Measurements from ENCODE around the gene SATB2.

Gene SATB2

GRCh38 chr2:199317646-199318045 lies 140.1 kb downstream of the SATB2 start:
- no peak for DNase-seq

DNA sequence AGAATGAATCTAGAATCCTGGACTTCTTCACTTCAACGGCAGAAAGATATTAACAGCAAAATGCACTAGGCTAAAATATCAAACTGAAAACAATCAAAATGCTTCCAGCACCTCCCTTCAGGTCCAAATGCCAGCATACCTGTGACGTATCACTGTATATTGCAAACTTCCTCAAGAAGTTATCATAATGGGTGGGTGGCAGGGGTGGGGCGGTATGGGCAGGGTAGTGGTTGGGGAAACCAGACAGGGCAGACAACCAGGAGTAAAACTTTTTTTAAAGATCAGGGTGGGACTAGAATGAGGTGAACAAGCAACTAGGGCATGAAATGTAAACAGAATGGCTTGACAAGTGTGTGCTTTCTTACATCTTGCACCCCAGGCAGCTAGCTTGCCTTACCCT lies 140.9 kb downstream of the SATB2 start:
- no peak for DNase-seq

- no peak for DNase-seq
Measured at GRCh38 chr2:199315299-199316179, 142.2 kb downstream of the SATB2 start.

DNA sequence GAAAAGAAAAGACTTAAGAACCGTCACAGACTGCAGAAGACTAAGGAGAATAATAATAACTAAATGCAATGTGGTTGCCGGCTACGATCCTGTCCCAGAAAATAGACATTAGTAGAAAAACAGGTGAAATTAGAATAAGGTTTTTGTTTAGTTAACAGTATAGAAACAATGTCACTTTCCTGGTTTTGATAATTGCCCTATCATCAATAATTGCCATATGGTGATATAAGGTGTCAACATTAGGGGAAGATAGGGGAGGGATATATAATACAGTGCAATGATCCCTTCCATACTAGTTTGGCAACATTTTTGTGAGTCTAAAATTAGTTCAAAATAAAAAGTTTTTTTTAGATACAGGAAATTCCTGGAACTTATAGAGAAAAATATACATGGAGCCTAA lies 144.8 kb downstream of the SATB2 start:
- DNase-seq = no peak

DNA sequence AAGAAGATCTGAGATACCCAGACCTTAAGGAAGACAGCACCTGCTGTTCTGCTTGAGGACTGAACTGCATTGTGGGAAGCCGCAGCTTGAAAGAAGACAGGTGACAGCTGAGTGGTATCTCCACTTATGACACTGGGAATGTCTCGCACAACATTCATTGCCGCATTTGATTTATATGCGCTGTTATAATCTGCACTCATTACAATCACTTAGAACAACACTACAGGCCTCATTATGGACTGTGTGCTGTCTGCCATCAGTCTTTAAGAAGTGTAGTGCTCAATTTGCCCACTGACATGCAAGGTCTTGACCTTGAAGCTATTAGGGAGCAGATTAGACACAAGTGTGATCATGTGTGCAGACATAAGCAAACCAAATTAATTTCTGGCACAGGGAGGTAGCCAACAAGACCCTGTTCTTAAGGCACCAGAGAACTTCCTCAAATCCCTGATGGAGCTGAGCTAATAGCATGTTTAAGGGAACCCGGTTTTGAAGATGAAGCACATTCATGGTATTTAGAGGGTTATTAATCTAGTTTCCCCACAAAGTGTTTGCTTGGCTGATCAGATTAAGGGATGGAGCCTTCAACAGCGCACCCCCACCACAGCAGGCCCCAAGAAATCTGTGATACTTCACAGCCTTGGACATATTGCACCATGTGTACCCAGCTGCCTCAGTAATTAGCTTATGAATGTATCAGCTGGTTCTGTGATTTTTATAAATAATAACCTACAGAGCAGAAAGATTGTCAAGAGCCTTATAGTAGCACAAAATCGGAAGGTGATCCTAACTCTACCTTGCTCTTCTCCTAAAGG lies 146.8 kb downstream of the SATB2 start:
- no peak for DNase-seq

DNA sequence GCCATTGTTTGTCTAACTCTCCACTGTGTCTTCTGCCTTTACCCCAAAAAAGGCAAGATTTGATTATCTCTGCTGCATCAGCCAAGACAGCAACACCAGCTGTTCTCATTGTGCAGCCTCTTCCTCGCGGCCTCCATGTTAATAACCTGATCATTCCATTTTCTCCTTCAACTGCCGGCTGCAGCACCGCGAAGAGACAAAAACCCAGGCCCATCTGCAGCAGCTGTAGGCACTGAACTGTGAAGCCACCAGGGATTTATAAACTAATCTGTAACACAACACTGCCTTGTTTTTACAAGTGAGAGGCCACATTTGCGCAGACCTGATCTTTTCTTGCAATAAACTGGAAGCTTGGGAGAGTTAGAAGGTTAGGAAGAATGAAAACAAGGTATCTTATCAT lies 147.8 kb downstream of the SATB2 start:
- no peak for DNase-seq

DNA sequence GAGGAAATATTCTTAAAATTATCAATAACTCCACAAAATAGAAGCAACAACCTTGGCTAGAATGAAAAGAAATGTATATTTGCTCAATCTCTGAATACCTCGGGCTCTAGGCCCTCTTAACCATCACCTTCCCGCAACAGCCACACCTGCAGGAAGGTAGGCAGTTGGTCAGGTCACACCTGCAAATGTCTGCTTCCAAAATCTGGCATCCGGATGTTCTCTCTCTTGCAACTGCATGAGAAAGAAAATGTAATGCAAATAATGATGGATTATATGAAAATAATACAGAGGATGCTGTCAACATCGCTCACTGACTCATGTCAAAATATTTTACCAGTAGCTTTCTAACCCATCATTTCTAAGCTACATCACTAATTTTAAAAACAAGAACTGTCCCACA lies 148.3 kb downstream of the SATB2 start:
- DNase-seq = no peak

GRCh38 chr2:199308567-199308966 lies 149.2 kb downstream of the SATB2 start:
- DNase-seq = no peak

- no peak for DNase-seq
Measured at GRCh38 chr2:199307461-199307860, 150.3 kb downstream of the SATB2 start.

DNA sequence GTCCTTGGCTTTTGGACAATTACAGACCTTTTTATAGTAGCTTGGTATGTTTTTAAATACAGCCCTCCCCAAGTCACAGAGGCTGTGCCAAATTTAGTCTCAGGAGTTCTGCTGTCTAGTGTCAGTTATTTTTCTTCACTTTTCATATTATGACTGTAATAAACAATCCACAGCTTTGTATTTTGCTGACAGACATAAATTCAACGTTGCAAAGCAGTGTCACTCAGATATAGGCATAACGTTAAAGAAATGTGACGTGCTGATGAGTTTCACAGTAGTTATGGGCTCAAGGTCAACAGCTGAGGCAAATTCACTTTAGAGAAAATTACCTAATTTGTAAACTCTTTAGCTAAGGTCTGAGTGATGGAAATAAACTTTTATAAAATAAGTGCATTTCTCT lies 151.6 kb downstream of the SATB2 start:
- no peak for DNase-seq

- DNase-seq = no peak
Measured at GRCh38 chr2:199303728-199304177, 154.0 kb downstream of the SATB2 start.

- DNase-seq = no peak
Measured at GRCh38 chr2:199302851-199303250, 154.9 kb downstream of the SATB2 start.

DNA sequence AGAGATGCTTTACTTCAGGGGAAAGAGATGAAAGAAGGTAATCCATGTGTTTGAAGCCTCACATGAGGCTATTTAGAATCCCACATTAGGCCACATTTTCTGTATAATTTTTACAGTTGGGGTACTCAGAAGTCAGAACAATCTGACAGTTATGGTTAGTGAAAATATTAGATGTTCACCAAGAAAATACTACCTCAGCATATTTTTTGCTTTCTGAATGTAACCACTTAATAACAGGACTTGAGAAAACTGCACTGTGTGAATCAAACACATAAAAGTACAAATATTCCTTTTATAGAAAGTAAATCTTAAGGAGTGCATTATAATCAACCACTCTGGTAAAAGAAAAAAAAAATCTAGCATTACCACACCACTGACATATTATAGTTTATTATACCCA lies 169.3 kb downstream of the SATB2 start:
- no peak for DNase-seq

GRCh38 chr2:199282309-199282708 lies 175.4 kb downstream of the SATB2 start:
- DNase-seq = no peak

GRCh38 chr2:199279146-199279545 lies 178.6 kb downstream of the SATB2 start:
- no peak for DNase-seq

- no peak for DNase-seq
Measured at GRCh38 chr2:199278099-199278498, 179.6 kb downstream of the SATB2 start.

DNA sequence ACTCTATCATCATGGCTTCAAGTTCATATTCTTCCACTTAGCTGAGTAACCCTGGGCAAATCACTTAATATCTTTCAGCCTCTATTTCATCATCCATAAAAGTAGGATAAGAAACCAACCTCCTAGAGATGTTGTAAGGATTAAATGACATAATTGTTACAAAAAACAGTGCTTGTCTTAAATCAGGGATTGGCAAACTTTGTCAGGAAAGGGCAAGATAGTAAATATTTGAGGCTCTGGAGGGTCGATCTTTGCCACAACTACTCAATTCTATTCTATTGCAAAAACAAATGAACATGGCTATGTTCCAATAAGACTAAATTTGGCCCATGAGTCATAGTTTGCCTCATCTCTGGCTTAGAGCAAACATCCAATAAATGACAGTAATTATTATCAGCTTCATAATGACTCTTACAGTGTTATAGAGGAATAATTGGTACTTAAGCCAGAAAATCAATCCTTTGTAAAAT lies 184.7 kb downstream of the SATB2 start:
- DNase-seq = no peak

- DNase-seq = no peak
Measured at GRCh38 chr2:199261936-199262335, 195.8 kb downstream of the SATB2 start.

DNA sequence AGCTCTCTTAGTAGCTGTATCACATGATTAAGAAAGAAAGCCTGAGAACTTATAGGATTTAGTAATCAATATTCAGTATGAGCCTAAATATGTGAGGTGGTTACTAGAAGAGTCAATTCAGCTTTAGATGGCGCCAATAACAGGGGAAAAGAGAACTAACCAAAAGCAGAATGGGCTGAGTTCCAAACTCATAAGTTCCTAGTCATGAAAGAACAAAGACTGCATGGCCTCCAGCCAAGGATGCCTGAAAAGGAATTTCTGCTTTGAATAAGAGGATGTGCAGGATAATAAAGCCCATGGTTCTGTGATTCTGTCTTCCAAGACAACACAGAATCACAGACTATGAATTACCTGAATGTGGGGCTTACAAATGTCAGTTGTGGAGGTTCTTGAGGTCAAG lies 196.5 kb downstream of the SATB2 start:
- no peak for DNase-seq

GRCh38 chr2:199259671-199260070 lies 198.1 kb downstream of the SATB2 start:
- no peak for DNase-seq

- DNase-seq = no peak
Measured at GRCh38 chr2:199258291-199258690, 199.4 kb downstream of the SATB2 start.

DNA sequence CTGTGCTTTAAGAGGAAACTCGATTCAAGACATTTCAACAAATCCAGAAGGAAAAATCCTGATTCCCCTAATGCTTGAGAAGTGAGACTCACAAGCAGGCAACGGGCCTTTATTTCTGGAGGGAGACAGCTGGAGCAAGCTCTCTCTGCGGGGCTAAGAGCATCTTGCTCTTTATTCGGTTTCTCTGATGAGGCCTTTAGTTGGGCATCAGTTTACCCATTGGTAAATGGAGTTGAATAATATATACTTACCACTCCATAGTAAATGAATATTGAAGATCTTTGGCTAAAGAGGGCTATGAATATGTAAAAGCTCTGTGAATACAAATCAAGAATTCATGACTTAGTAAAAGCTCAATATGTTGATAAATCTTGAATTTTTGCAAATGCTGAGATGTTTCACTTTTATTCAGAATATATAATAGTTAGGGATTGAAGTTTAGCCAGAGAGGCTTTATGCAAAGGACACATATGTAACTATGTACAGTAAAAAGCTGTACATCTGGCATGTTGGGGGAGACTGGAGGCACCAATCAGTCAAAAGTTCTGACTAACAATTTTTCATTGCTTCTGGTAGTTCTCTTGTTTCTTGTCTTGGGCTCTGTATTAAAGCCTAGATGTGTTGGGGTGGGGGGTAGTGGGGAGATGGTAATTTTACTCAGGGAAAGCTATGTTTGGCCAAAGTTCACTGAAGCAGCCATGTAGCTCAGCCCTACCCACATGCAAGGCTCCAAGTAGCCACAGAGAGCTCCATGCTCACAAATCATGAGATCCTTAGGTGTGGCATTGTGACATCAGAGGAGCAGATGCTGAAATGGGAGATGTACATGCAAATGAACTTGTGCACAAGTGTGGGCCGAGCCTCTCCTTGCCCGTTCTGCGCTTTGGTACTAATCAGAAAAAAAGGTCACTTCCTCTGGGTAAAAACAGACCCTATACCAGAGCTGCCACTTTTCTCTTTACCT lies 200.2 kb downstream of the SATB2 start:
- no peak for DNase-seq

DNA sequence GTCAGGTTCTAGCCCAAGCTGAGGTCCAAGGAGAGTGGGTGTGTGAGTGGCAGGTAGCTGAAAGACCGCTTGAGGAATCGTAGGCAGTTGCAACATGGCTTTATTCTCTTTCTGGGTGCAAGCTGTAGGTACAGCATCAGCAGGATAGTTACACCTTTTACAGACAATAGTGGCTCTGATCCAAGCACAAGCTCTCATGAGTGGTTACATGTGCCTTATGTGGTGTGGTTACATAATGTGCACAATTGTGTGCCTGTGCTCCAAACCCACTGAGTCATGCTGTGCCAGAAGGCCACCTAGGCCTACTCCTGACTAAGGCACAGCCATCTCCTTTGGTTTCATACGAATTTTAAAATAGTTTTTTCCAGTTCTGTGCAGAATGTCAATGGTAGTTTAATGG lies 227.6 kb downstream of the SATB2 start:
- DNase-seq = no peak
